Esophagus squamous epithelium (tissue), 4 donors: ENCODE results near the gene FAM168A.

Source experiments
- CTCF ChIP-seq, 6 experiments: fragments of 450-650 bp in 4 of 6; fragments of 200-600 bp in 2 of 6; sonication (generic) in 2 of 6; IDR thresholded peaks; one replicate each; pipeline ENCODE4 v1.5.1; 2016 to 2019; ENCODE audit warnings: antibody characterized with exemption in 6 of 6, mild to moderate bottlenecking in 4 of 6, moderate library complexity in 4 of 6
- POLR2A ChIP-seq, 4 donors: fragments of 450-650 bp; IDR thresholded peaks; one replicate each; pipeline ENCODE4 v1.6.1; 2017; ENCODE audit warnings: antibody characterized with exemption in 4 of 4, mild to moderate bottlenecking in 4 of 4, moderate library complexity in 3 of 4

- TF ChIP-seq POLR2A (IDR thresholded peaks at IDR 0.05) (no peak), CTCF (IDR thresholded peaks at IDR 0.05) (no peak)
These were observed 217.6 kb downstream of the FAM168A start for GRCh38 chr11:73380331-73380730.
